Measurements from ENCODE around the gene MBLAC1.
A peak's percentile ranks its signal among the peaks of the same experiment; 100 is the strongest.

The MBLAC1 gene

DNA sequence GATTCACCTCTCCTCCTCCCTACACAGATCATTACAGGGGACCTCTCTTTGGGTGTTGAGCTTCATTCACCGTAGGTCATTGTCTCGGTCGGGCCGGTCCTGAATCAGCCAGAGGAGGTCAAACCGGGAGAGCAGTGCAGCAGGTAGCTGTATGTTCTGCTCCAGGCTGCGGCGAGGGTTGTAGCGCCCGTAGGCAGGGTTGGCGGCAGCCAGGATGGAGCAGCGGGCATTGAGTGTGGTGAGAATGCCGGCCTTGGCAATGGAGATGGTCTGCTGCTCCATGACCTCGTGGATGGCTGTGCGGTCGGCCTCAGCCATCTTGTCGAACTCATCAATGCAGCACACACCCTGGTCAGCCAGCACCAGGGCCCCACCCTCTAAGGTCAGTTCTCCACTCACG lies 31.1 kb upstream of the MBLAC1 start:
- DNase-seq (ENCODE audit: low read depth) = no peak

DNA sequence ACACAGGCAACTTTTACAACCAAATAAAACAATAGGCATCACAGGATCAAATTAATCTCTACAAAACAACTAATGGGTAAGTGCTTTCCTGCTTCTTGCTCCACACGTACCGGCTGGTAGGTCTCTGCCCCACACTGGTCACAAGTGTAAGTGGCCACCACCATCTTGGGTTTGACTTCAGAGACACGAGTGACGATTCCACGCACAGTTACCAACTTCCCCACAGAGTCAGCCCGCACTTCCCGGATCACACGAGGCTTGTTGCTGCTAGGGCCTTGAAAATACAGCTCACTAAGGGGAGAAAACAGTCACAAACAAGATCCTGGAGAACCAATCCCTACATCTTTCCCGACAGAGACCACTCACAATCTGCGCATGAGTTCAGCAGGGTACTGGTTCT lies 27.9 kb upstream of the MBLAC1 start:
- no peak for DNase-seq (ENCODE audit: low read depth)

DNA sequence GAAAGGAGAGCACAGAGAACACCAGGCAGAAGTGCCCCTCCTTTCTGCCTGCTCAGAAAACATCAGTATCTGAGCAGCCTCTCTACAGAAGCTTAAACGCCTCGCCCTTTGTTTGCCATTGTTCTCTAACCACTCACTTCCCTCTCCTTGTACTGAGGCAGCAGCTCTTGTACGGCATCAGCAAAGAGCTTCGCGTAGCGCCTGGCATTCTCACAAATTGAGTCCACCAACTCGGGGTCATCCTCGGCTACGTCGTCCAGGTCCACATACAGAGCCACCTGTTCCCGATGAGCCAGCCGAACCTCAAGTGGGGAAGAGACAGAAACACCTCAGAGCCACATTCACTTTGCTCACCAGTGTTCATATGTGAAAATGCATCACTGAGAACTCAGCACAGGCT lies 27.3 kb upstream of the MBLAC1 start:
- DNase-seq (ENCODE audit: low read depth) = no peak

DNA sequence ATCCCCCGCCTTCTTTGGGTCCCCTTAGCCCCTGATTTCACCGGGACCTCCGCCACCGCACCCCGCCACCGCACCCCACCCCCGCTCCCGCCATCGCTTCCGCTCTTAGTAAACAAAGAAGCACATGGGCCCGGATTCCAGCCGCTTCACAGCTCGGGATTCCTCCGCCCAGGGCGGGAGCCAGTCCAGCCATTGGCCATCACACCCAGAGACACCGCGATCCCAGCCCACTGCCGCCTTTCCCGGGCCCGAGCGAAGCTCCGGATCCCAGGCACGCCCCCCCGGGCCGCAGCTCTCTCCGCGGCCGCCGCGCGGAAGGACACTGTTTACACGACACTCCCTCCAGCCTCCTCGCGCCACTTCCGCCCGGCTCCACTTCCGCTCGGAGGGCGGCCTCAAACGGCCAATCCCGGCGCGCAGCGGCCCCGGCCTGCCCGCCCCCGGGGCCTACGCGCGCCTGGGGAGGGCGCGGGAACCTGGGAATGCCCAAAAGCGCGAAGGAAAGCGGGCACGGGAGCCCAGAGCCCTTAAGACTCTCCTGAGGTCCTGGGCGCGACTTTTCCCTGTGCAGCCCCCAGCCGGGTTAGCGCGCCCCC lies 26.2 kb upstream of the MBLAC1 start:
- DNase-seq (ENCODE audit: low read depth) = peak; percentile 81

DNA sequence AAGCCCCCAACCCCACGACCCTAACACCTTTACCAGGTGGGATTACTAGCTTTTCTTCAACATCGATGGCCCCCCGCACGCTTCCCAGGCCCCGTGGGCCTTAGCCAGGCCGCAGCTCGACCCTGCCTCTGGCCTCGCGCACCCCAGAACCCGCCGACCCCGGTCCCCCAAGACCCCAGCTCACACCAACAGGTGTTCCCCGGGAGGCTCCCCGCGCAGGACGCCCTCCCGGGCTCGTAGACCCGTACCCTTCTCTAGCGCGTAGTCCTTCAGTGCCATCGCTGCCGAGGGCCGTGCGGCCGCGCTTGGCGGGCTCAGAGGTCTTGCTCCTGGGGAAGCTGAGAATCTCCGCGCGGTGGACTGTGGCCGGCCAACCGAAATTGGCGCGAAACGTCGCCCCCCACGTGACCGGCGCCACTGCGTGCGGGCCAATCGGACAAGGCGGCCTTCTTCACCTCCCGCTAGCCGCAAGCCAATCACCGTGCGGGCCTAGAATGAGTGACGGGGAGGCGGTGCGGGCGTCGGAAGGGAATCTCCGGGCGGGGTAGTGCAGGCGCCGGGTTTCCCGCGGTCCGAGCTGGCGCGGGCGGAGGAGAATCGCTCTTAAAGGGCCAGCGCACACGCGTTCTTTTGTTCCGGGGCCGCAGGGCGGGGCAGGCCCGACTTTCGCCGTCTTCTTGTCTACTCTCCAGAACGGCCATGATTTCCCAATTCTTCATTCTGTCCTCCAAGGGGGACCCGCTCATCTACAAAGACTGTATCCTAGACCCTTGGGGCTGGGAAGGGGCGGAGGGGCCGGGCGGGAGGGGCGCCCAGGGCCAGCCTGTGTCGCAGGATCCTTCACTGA lies 25.5 kb upstream of the MBLAC1 start, which contains the start of the genes AP4M1 and MCM7:
Gene AP4M1 (plus strand): TSS at position 628 of the 847 bp plus-strand sequence. CDS start 72 bp downstream, at position 700.
Gene MCM7 (minus strand): TSS at position 382 of the 847 bp plus-strand sequence. CDS start 103 bp downstream, at position 279.
- DNase-seq (ENCODE audit: low read depth) = peak; percentile 96

DNA sequence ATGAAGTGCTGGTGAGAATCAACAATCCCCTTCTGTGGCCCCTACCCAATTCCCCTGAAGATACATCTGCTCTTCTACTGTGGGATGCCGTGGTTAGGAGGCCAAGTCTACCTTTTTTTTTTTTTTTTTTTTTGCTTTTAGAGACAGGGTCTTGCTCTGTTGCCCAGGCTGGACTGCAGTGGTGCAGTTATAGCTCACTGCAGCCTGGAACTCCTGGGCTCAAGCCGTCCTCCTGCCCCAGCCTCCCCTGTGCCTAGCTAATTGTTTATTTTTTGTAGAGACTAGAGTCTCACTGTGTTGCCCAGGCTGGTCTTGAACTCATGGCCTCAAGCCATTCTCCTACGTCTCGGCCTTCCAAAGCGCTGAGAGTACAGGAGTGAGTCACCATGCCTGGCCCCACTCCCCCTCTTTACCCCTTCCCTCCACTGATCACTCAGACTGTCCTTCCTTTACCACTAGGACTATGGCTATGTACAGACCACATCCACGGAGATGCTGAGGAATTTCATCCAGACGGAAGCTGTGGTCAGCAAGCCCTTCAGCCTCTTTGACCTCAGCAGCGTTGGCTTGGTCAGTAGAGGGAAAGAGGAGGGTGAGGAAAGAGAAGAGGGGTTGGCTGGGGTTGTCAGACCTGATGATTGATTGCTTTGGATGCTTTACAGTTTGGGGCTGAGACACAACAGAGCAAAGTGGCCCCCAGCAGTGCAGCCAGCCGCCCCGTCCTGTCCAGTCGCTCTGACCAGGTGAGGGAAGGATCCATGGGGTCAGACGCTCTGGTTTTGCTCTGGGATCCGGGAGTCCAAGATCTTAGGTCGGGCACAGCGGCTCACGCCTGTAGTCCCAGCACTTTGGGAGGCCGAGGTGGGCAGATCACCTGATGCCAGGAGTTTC lies 23.6 kb upstream of the MBLAC1 start:
- DNase-seq (ENCODE audit: low read depth) = no peak

DNA sequence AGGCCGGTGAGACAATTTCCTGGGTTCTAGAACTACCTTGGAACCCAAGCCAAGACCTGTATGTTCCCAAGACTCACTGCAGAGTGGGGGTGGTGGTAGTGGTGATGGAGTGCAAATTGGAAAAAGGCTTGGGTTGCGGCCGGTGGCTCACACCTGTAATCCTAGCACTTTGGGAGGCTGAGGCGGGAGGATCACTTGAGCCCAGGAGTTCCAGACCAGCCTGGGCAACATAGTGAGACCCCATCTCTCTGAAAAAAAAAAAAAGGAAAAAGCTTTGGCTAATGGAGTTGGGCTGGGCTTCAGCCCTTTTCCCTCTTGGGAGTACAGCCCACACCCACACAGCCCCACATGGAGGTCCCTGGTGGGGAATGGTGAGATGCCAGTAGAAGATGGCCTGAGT lies 21.2 kb upstream of the MBLAC1 start:
- DNase-seq (ENCODE audit: low read depth) = no peak

DNA sequence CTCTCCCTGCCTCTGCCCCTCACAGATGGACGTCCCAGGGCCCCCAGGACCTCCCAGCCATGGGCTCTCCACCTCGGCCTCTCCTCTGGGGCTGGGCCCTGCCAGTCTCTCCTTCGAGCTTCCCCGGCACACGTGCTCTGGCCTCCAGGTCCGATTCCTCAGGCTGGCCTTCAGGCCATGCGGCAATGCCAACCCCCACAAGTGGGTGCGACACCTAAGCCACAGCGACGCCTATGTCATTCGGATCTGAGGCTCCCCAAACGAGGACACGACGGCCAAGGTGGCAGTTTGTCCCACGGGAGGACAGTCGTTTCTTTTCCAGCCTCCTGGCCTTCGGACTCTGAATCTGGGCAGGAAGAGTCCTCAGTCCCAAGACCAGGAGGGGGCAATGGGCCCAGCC lies 20.1 kb upstream of the MBLAC1 start:
- DNase-seq (ENCODE audit: low read depth) = no peak

DNA sequence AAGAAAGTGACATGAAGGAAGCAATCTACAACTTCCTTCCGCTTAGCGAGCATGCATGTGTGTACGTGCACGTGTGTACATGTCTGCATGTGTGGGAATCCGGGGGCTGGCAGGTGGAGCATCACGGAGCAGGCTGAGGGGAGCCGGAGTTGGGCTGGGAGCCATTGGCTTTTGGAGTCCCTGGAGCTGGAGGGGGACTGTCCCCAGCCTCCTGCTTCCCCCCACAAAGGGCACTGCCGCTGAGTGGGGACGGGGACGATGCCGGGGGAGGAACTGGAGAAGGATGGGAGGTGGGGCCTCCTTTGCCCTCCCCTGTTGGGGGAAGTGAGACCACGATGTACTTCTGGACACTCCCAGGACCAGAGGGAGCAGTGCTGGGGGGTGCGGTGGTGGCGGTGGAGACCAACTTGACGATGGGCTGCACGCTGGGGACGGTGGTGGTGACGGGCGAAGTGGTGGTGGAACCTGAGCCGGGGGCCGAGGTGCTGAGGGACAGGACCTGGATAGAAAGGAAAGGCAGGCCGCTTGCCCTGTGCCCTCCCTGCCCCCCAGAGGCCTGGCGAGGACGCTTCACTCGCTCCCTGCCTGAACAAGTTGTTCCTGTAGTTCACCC lies 19.5 kb upstream of the MBLAC1 start:
- DNase-seq (ENCODE audit: low read depth) = no peak

DNA sequence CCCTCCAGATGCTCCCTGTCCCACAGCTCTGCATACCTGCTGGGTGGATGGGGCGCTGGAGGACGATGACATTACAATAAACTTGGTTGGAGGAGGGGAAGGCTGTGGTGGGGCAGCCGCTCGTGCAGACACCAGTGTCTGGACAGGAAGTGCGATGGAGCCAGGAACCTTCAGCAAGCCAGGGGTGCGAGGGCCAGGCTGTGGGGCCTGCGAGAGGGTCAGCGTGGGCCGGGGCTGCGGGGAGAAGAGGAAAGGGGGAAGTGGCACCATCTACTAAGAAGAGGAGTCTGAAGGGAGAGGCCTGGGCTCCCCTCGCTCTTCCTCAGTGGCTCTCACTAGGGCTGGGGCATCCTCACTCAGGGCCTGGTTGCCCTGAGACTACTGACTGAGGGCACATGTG lies 18.9 kb upstream of the MBLAC1 start:
- DNase-seq (ENCODE audit: low read depth) = no peak

DNA sequence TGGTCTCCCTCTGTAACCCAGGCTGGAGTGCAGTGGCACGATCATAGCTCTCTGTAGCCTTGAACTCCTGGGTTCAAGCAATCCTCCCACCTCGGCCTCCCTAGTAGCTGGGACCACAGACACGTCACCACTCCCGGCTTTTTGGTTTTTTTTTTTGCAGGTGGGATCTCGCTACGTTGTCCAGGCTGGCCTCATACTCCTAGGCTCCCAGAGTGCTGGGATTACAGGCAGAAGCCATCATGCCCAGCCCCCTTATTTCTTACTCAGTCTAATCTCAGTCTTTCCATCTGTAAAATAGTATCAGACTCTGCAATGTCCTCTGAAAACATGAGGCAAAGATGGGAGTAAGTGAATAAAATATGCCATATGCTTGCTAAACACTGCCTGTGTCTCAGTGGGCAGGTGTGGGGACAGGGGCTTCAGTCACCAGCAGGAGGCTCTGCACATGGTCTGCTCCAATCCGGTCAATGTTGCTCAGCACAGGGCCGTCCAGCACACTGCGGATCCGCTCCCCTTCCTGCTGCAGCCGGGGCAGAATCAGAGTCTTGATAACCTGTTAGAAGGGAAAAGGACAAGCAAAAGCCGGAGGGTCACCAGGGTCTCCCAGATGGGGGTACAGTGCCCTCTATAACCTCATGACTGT lies 17.1 kb upstream of the MBLAC1 start:
- no peak for DNase-seq (ENCODE audit: low read depth)

DNA sequence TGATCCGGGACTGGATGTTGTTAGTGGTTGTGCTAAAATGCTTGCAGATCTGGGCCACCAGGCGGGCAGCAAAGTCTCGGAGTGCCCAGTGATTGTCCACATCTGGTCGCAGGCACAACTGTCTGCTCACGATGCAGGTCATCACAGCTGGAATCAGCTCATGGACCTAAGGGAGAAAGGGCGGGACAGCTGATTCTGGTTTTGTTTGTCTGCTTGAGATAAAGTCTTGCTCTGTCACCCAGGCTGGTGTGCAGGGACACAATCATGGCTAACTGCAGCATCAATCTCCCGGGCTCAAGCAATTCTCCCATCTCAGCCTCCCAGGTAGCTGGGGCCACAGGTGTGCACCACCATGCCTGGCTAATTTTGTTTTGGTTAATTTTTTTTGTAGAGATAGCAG lies 15.6 kb upstream of the MBLAC1 start:
- no peak for DNase-seq (ENCODE audit: low read depth)

DNA sequence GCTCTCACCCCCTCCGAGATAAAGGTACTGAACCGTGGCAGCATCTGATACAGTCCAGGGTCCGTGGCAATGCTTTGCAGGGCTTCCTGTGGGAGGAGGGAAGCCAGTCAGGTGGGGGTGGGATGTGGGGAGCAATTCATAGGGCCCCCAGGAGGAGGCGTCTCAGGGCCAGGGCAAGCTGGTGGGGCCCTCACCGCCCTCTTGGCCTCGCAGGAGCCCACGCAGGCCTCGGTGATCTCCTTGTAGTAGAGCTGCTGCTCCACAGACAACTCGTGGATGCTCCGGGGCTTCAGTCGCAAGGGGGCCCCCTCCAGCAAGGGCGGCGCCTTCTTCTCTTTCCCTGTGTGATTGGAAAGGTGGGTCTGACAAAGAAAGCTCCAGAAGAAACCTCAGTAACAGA lies 14.9 kb upstream of the MBLAC1 start:
- DNase-seq (ENCODE audit: low read depth) = no peak

DNA sequence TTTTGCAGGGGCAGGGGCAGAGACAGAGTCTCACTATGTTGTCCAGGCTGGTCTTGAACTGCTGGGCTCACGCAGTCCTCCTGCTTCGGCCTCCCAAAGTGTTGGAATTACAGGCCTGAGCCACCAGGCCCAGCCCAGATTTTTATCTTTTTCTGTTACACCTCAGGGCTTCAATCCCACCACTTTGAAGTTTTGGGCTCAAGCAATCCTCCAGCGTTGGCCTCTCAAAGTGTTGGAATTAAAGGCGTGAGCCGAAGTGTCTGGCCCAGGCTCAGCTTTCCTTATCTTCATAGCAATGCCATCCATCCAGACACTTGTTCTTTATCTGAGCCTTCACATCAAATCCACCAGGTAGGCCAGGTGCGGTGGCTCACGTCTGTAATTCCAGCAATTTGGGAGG lies 11.7 kb upstream of the MBLAC1 start:
- no peak for DNase-seq (ENCODE audit: low read depth)

DNA sequence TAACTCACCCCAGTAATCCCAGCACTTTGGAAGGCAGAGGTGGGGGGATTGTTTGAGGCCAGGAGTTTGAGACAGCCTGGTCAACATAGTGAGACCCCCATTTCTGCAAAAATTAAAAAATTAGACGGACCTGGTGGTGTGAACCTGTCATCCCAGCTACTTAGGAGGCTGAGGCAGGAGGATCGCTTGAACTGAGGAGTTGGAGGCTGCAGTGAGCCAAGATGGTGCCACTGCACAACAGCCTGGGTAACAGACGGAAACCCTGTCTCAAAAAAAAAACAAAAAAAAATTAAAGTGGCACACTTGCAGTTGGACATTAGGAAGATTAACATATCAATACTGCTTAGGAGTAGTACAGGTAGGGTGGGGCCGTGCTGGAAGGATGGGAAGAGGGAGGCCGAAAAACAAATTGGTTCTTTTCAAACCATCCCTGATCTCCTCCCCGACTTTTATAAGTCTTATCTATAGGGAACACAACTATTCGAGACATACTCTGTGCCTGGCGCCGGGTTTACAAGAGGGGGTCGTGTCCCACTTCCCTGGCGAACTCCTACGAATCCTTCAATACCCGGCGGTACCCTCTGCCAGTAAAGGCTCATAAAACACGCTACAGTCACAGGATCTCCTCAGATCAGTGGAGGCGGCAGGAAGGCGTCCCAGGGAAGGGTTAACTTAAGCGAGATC lies 8.2 kb upstream of the MBLAC1 start:
- DNase-seq (ENCODE audit: low read depth) = no peak

DNA sequence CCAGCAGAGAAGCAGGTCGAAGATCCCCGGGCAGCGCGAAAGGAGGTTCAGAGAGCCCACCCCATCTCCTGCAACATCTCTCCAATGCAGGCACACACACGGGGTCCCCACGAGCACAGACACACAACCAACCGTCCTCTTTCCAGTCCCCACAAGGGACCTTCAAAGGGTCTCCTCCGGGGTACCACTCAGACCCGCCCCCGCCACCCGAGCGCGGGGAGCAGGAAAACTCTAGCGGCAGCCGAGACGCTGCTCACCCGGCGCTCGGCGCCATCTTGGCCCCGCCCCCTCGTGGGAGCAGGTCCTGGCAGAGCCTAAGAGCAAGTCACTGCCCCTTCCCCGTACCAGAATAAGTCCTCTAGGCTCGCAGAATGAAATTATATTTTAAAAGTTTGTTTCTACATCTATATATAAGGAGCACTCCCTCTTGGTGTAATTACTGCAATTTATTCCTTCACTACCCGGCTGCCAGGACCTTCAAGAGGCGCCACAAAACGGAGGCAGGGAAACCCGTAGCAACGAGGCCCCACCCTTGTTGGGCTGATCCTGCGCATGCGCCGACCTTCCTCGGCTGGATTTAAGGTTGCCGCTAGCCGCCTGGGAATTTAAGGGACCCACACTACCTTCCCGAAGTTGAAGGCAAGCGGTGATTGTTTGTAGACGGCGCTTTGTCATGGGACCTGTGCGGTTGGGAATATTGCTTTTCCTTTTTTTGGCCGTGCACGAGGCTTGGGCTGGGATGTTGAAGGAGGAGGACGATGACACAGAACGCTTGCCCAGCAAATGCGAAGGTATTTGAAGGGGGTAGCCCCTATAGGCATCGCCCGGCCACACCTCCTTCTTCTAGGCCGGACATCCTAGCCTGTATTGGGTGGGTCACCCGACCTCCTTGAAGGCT lies 7.4 kb upstream of the MBLAC1 start, which contains the start of the genes CNPY4 and TAF6:
Gene CNPY4 (plus strand): TSS at position 563 of the 898 bp plus-strand sequence. CDS start 111 bp downstream, at position 674.
Gene TAF6 (minus strand): TSS at position 287 of the 898 bp plus-strand sequence. CDS start 5,149 bp downstream, outside the sequence.
- peak; percentile 88 for DNase-seq (ENCODE audit: low read depth)

DNA sequence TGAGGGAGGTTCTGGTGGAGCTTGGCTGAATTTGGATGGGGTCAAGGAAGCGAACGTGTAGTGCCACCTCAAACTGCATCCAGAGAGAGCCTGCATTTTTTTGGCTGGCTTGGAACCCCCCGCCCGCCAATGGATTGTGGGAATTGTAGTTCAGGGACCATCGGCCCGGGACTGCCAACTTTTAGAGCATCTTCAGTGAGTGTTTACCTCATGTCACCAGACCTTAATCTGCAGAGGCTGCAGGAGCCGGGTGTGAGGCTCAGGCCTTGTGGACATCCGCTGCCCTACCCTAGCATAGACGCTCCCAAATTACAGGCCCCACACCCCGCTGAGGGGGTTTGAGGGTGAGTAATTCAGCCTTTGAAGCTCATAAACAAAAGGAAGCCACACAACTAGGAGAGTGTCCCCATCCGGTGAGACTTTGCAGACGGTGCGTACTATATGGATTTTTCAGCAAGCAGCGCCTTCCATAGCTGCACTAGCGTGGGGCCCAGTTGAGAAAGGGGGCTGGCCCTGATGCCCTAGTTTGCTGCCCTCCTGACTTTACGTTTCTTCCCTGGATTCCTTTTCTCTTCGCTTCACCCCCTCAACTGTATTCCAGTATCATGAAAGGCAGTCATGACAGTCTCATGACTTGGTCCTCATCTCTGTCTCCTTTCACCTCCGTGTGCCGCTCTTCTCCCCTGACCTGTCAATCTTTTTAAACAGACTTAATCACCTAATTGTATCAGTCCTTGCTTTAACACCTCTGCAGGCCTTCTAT lies 6.6 kb upstream of the MBLAC1 start:
- peak; percentile 54 for DNase-seq (ENCODE audit: low read depth)

DNA sequence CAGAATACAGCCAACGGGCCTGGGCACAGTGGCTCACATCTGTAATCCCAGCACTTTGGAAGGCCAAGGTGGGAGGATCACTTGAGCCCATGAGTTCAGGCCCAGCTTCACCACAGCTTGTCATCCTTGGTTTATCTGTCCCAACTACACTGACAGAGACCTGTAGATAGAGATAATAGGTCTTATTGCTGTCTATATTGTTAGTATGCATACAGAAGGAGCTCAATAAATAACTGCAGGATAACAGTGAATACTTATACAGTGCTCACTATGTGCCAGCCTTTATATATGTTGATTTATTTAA lies 6.1 kb upstream of the MBLAC1 start:
- DNase-seq (ENCODE audit: low read depth) = no peak

DNA sequence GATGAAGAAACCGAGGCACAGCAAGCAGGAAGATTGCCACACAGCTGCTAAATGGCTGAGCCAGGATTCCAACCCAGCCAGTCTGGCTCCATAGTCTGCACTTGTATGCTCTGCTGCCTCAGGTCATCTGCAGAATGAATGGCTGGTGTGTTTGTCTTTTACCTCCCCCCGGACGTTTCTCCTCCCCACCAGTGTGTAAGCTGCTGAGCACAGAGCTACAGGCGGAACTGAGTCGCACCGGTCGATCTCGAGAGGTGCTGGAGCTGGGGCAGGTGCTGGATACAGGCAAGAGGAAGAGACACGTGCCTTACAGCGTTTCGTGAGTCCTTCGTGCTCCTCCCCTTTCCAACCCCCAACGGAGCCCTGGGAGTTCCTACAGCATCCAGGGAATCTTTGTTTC lies 4.7 kb upstream of the MBLAC1 start:
- no peak for DNase-seq (ENCODE audit: low read depth)

Data from activated T-helper 9 cell treated with anti-CD3 and anti-CD28 coated beads, Interleukin-2, amount 50 U/mL, for 16 hours (primary cell).